GM23248 (cell line): Measurements from ENCODE around the gene ARHGAP24.

Experiments used
- EZH2 ChIP-seq: fragments of 200-600 bp; sonication (generic); IDR thresholded peaks from 2 replicates; pipeline ENCODE4 v1.6.1; 2018; ENCODE audit warnings: antibody characterized with exemption, mild to moderate bottlenecking; ENCODE audit not compliant: insufficient read depth, poor library complexity, severe bottlenecking
- EZH2phosphoT487 ChIP-seq: fragments of 200-600 bp; sonication (generic); IDR thresholded peaks from 2 replicates; pipeline ENCODE4 v1.6.1; 2018; ENCODE audit warnings: antibody characterized with exemption, moderate library complexity, mild to moderate bottlenecking, low read depth; ENCODE audit not compliant: insufficient read depth

- no peak for TF ChIP-seq EZH2
- no peak for TF ChIP-seq EZH2phosphoT487
Measured at GRCh38 chr4:85738721-85739120, 263.8 kb downstream of the ARHGAP24 start.
